H1 (cell line): Measurements from ENCODE around the gene RNASE7. TPM values are rescaled to one million over a fixed set of nuclear protein-coding genes. Genes with fewer than 3 reads are reported as not detected.

Experiments
- CHD7 ChIP-seq: fragments of 300-600 bp; sonication (generic); IDR thresholded peaks from 2 replicates; pipeline ENCODE4 v1.7.1; 2012; ENCODE audit warnings: low read length, moderate library complexity, mild to moderate bottlenecking, inconsistent platforms; ENCODE audit not compliant: insufficient replicate concordance
- EP300 ChIP-seq, 2 experiments: IDR thresholded peaks; 1 replicate in 1 of 2; 2 replicates in 1 of 2; pipeline ENCODE4 v1.6.1; 2011 to 2012; ENCODE audit warnings: low read depth in 2 of 2, low read length in 2 of 2, mild to moderate bottlenecking in 2 of 2, borderline replicate concordance in 1 of 2, inconsistent platforms in 1 of 2, moderate library complexity in 1 of 2
- YY1 ChIP-seq: IDR thresholded peaks from 2 replicates; pipeline ENCODE4 v1.6.1; 2011; ENCODE audit warnings: low read depth, mild to moderate bottlenecking, low read length
- polyA plus RNA-seq, 7 experiments: library from polyadenylated mRNA; depleted of rRNA in 3 of 7; stranded (reverse) in 5 of 7; unstranded in 2 of 7; fragments of >200 nt in 5 of 7; fragments of 200-250 nt in 2 of 7; gene quantifications; 1 replicate in 5 of 7; 2 replicates in 1 of 7; 4 replicates in 1 of 7; pipeline versions ENCODE4 v1.2.1 to v1.2.3, GENCODE V29; 2011 to 2013; ENCODE audit warnings: missing spikeins in 2 of 7, mixed read lengths in 2 of 7
- total RNA-seq: library from RNA; stranded (reverse); fragmentation: NEBNext Ultra II Directional; extraction: Animal tissue kit (Norgen Biotek cat#: 25700); gene quantifications from 2 replicates; pipeline ENCODE4 v1.2.1, GENCODE V29; 2021

The RNASE7 gene
- total and polyA plus RNA-seq, 2 of the 8 experiments (the other 6 are each of a cell fraction or from before 2014, with no cell fraction given): not detected

- TF ChIP-seq EP300 (IDR thresholded peaks at IDR 0.05; ENCODE audit: borderline replicate concordance in 1 of 2, low read depth in 2 of 2, low read length in 2 of 2) (no peak), YY1 (no peak), CHD7 (no peak)
Measured at GRCh38 chr14:21011136-21011535, 31.0 kb upstream of the RNASE7 start (continued).
